Fibroblast of pulmonary artery (primary cell): Measurements from ENCODE around the gene ELMO1.

Experiments
- DNase-seq: peaks from one replicate; pipeline ENCODE4 v3.0.0-alpha.2; 2010; ENCODE audit warnings: low read depth
- H3K4me3 ChIP-seq: replicated peaks from 2 replicates; pipeline ENCODE4 v1.5.1; 2011; ENCODE audit warnings: low read depth, mild to moderate bottlenecking, control low read depth, low read length, moderate library complexity
- CTCF ChIP-seq: IDR thresholded peaks from 2 replicates; pipeline ENCODE4 v1.5.1; 2011; ENCODE audit warnings: mild to moderate bottlenecking, control low read depth, low read length, inconsistent platforms; ENCODE audit errors: missing control alignments

ELMO1 gene

GRCh38 chr7:37475646-37476045 is 27.0 kb upstream of the ELMO1 start:
- no peak for DNase-seq
- TF ChIP-seq CTCF: no peak
- no peak overlapping the region for H3K4me3 ChIP-seq

DNA sequence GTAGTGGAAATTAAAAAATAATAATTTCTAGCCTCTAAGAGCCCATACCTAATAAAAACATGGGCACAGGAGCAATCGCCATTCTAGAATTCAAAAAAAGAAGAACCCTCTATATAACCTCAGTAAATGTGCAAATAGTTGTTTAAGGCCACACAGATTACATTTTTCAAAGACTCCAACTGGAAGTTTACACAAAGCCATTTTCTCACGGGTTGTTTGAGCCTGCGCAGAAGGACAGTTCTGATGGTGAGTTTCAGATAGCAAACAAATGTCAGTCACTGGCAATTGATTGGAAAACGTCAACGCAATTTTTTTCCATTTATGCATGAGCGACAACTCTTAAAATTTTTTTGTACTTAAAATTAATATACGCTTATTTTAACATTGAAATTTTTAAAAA is 23.0 kb upstream of the ELMO1 start:
- no peak for DNase-seq
- TF ChIP-seq CTCF: no peak
- no peak overlapping the region for H3K4me3 ChIP-seq

DNA sequence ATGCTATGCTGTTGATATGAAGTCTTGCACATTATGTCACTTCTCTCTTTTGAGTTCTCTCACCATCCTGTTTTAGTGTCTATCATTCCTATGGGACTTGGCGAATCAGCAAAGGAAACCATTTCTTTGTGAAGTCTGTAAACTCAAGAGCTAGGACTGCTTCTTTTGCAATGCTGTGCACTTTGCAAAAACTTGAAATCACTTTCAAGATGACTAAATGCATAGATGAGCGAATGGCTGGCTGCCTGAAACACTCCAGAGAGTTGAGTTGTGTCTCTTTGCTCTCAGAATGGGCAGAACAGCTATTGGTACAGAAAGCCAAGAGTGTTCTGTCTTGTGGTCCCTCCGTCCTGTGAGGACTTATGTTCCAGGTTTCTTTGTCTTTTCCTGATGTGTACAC is 18.3 kb upstream of the ELMO1 start:
- H3K4me3 ChIP-seq: no peak overlapping the region
- no peak for TF ChIP-seq CTCF
- DNase-seq: no peak

- no peak for TF ChIP-seq CTCF
- no peak for DNase-seq
- H3K4me3 ChIP-seq: no peak overlapping the region
These were observed 13.5 kb upstream of the ELMO1 start for GRCh38 chr7:37462138-37462537.

- DNase-seq: no peak
- no peak overlapping the region for H3K4me3 ChIP-seq
- no peak for TF ChIP-seq CTCF
These were observed 6.4 kb upstream of the ELMO1 start for GRCh38 chr7:37455081-37455480.

DNA sequence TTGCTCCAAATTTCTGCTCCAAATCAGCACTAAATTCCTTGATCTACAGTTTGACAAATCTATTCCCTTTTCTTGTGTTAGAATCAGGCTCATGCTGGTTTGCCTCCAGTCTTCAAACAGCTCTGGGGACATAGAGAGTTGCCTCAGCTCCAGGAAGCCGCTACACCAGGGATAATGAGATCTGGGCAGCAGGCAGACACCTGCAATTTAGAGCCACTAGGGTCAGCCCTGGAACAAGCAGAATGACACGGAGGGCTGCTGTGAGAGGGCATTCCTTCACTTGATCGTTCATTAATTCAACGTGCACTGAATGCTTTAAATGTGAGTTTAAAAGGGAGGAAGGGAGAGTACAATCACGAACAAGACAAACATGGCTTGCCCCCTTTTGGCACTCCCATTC is 3.7 kb upstream of the ELMO1 start:
- no peak for DNase-seq
- TF ChIP-seq CTCF: no peak

DNA sequence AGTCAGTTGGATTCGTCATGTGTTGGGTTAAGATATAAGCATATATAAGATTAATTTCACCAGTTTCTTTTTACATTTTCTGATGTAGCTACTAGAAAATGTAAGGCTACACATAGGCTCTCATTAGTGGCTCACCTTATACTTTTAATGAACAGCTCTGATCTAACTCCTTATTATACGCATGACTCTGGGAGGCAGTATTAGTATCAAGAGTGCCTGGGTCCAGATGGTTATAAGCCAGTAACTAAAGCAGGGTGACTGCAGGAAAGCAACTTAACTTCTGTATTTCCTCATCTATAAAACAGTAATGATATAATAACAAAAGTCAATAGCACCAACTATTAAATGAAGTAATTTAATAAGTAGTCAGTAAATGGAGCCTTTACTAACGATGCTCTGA is 1.4 kb upstream of the ELMO1 start:
- TF ChIP-seq CTCF: no peak
- no peak overlapping the region for H3K4me3 ChIP-seq
- DNase-seq: no peak

More for the DNA sequence above, 3.7 kb upstream of the ELMO1 start:
- no peak overlapping the region for H3K4me3 ChIP-seq
